GM23248 (cell line): ENCODE results near the gene SEMA6C. TPM values are rescaled to one million over a fixed set of nuclear protein-coding genes. Genes with fewer than 3 reads are reported as not detected.

ENCODE experiments used
- DNase-seq: peaks from one replicate; pipeline ENCODE4 v3.0.0-alpha.2; 2015
- H2AFZ ChIP-seq: fragments of 200-600 bp; sonication (generic); 2 replicates; pipeline ENCODE4 v1.6.1; 2016; ENCODE audit warnings: antibody characterized with exemption
- H3F3A ChIP-seq: fragments of 200-600 bp; sonication (generic); 2 replicates; pipeline ENCODE4 v1.6.1; 2016; ENCODE audit warnings: mild to moderate bottlenecking, antibody characterized with exemption, mixed run types; ENCODE audit not compliant: insufficient read depth
- H3K27ac ChIP-seq: fragments of 200-600 bp; sonication (generic); 2 replicates; pipeline ENCODE4 v1.5.1; 2016; ENCODE audit warnings: mild to moderate bottlenecking
- H3K27me3 ChIP-seq: fragments of 200-600 bp; sonication (generic); replicated peaks from 2 replicates; pipeline ENCODE4 v1.6.1; 2016; ENCODE audit warnings: mild to moderate bottlenecking; ENCODE audit not compliant: insufficient read depth
- H3K36me3 ChIP-seq: fragments of 200-600 bp; sonication (generic); 2 replicates; pipeline ENCODE4 v1.6.1; 2016; ENCODE audit warnings: low read depth, mild to moderate bottlenecking
- H3K4me1 ChIP-seq: fragments of 200-600 bp; sonication (generic); 2 replicates; pipeline ENCODE4 v1.6.1; 2016; ENCODE audit warnings: mild to moderate bottlenecking; ENCODE audit not compliant: insufficient read depth
- H3K4me2 ChIP-seq: fragments of 200-600 bp; sonication (generic); one replicate; pipeline ENCODE4 v1.6.1; 2016; ENCODE audit warnings: mild to moderate bottlenecking; ENCODE audit not compliant: unreplicated experiment
- H3K4me3 ChIP-seq: fragments of 200-600 bp; sonication (generic); 2 replicates; pipeline ENCODE4 v1.5.1; 2016; ENCODE audit warnings: mild to moderate bottlenecking
- H3K79me2 ChIP-seq: fragments of 200-600 bp; sonication (generic); 2 replicates; pipeline ENCODE4 v1.6.1; 2016; ENCODE audit warnings: mild to moderate bottlenecking; ENCODE audit not compliant: insufficient read depth
- H3K9ac ChIP-seq: fragments of 200-600 bp; sonication (generic); 2 replicates; pipeline ENCODE4 v1.6.1; 2016; ENCODE audit warnings: mild to moderate bottlenecking
- H3K9me2 ChIP-seq: fragments of 200-600 bp; sonication (generic); 2 replicates; pipeline ENCODE4 v1.6.1; 2016; ENCODE audit warnings: mixed run types, mild to moderate bottlenecking, moderate library complexity; ENCODE audit not compliant: insufficient read depth
- H3K9me3 ChIP-seq: fragments of 200-600 bp; sonication (generic); one replicate; pipeline ENCODE4 v1.6.1; 2017; ENCODE audit warnings: low read depth
- H4K20me1 ChIP-seq: fragments of 200-600 bp; sonication (generic); 2 replicates; pipeline ENCODE4 v1.6.0; 2016; ENCODE audit not compliant: insufficient read depth
- EZH2 ChIP-seq: fragments of 200-600 bp; sonication (generic); IDR thresholded peaks from 2 replicates; pipeline ENCODE4 v1.6.1; 2018; ENCODE audit warnings: antibody characterized with exemption, mild to moderate bottlenecking; ENCODE audit not compliant: insufficient read depth, poor library complexity, severe bottlenecking
- EZH2phosphoT487 ChIP-seq: fragments of 200-600 bp; sonication (generic); IDR thresholded peaks from 2 replicates; pipeline ENCODE4 v1.6.1; 2018; ENCODE audit warnings: antibody characterized with exemption, moderate library complexity, mild to moderate bottlenecking, low read depth; ENCODE audit not compliant: insufficient read depth
- WGBS, 2 experiments: methylation state at CpG; one replicate each; pipeline ENCODE4 v1.1.6; 2015 to 2017; ENCODE audit warnings: low lambda C conversion rate in 2 of 2, low coverage in 1 of 2; ENCODE audit errors: missing lambda C conversion rate in 2 of 2; 5-methylcytosine and 5-hydroxymethylcytosine counted together
- in situ Hi-C: fragments of 300-500 bp; cut with MboI; formaldehyde crosslinking; loops from 2 replicates; pipeline ENCODE4 v1.15.0; 2020
- polyA plus RNA-seq: library from polyadenylated mRNA; unstranded; fragments of >200 nt; fragmentation: Nextera tagmentation; extraction: Ambion mirVana; gene quantifications from 2 replicates; pipeline ENCODE4 v1.2.1, GENCODE V29; 2016
- total RNA-seq: library from RNA; depleted of rRNA; stranded (reverse); fragments of >200 nt; shearing (Covaris generic); gene quantifications from 2 replicates; pipeline ENCODE4 v1.2.3, GENCODE V29; 2014

Gene SEMA6C
- total and polyA plus RNA-seq, 2 experiments from 2014 or later = 1.1 to 3.8 TPM

GRCh38 chr1:151175041-151175741 is 28.8 kb upstream of the SEMA6C start:
- Histone ChIP-seq H2AFZ (no peak overlapping the region), H3K27me3 (no peaks in the 10 kb centered on the region), H3K4me3 (no peak overlapping the region), H3K27ac (no peak overlapping the region), H3K9ac (no peak overlapping the region), H3K4me2 (no peak overlapping the region), H3K9me2 (no peaks in the 10 kb centered on the region), H3K4me1 (0 out of 2 replicates have a peak, but pooled peaks cover 3% of the 10 kb centered on the region), H3K9me3 (no peaks in the 10 kb centered on the region), H3F3A (peaks cover 14% of the 10 kb centered on the region; the same call in 1 of the 2 replicates), H3K36me3 (peaks cover 4% of the 10 kb centered on the region; the same call in 1 of the 2 replicates), H3K79me2 (no peaks in the 10 kb centered on the region), H4K20me1 (no peaks in the 10 kb centered on the region)
- WGBS, 2 experiments = 58 to 59% methylated on average over 6 of the region's 6 CpGs
- TF ChIP-seq EZH2phosphoT487 = no peak
- no peak for TF ChIP-seq EZH2
- in situ Hi-C loops = no loop called here
- DNase-seq = peak; percentile 7

DNA sequence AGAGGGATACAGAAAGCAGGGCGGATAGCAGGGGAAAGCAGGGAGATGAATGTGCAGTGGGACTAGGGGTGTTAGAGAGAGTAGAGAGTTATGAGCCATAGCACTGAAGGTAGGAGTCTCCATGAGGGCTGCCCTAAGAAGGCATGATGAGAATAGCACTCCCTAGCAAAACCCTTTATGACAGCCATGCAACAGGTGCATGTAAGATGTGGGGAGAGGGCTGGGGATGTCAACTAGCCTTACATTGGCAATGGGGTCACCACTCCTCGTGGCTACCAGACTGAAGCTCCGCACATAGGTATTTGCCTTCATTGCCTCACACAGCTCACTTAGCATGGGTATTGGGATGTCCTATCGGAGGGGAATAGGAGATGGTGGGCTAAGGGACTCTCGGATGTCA is 24.8 kb upstream of the SEMA6C start:
- Histone ChIP-seq H3K9ac (no peak overlapping the region), H3K27ac (no peak overlapping the region), H3F3A (peaks cover 20% of the 10 kb centered on the region), H3K4me2 (no peak overlapping the region), H3K27me3 (no peaks in the 10 kb centered on the region), H3K36me3 (peaks cover 13% of the 10 kb centered on the region; the same call in 1 of the 2 replicates), H3K9me3 (no peaks in the 10 kb centered on the region), H3K79me2 (peaks cover 25% of the 10 kb centered on the region), H4K20me1 (no peaks in the 10 kb centered on the region), H2AFZ (no peak overlapping the region), H3K9me2 (no peaks in the 10 kb centered on the region), H3K4me1 (peaks cover 14% of the 10 kb centered on the region), H3K4me3 (no peak overlapping the region)
- no peak for TF ChIP-seq EZH2
- no peak for TF ChIP-seq EZH2phosphoT487
- in situ Hi-C loops = no loop called here
- WGBS, 2 experiments = 74 to 84% methylated on average over 5 of the region's 5 CpGs
- DNase-seq = no peak

DNA sequence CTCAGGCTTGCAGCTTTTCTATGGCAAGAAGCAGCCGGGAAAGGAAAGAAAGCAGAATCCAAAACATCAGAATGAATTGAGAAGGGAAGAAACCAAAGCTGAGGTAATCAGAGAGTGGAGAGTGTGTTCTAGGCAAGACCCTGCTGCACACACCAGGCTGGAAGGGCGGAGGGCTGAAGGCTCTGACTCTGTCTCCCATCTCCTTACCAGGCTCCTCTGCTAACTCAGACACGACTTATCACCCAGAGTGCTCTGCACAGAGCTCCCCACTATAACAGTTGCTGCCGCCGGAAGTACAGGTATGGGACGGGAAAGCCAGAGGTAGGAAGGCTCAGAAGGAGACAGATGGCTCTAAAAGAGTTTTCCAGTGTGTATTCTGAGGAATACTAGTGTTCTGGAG is 20.7 kb upstream of the SEMA6C start:
- Histone ChIP-seq H3K4me1 (peaks cover 21% of the 10 kb centered on the region), H2AFZ (0 out of 2 replicates have a peak overlapping the region, but pooled peaks have one; percentile 95), H3K4me2 (peak overlapping the region; percentile 92), H3K9me2 (no peaks in the 10 kb centered on the region), H3K4me3 (peak overlapping the region; percentile 90), H4K20me1 (no peaks in the 10 kb centered on the region), H3K79me2 (peaks cover 57% of the 10 kb centered on the region), H3K27ac (peak overlapping the region; percentile 81), H3K27me3 (no peaks in the 10 kb centered on the region), H3K9ac (peak overlapping the region; percentile 93), H3K9me3 (no peaks in the 10 kb centered on the region), H3K36me3 (peaks cover 11% of the 10 kb centered on the region; the same call in 1 of the 2 replicates), H3F3A (peaks cover 15% of the 10 kb centered on the region)
- DNase-seq = no peak
- TF ChIP-seq EZH2 (no peak), EZH2phosphoT487 (no peak)
- in situ Hi-C loops = no loop called here
- WGBS, 2 experiments = 81 to 85% methylated on average over 6 of the region's 6 CpGs

GRCh38 chr1:151166505-151166956 is 20.1 kb upstream of the SEMA6C start:
- H4K20me1 ChIP-seq = no peaks in the 10 kb centered on the region
- in situ Hi-C loops = no loop called here
- DNase-seq = peak; percentile 90
- H3K27me3 ChIP-seq = no peaks in the 10 kb centered on the region
- peaks cover 20% of the 10 kb centered on the region for H3K4me1 ChIP-seq
- peak overlapping the region; percentile 92 for H3K4me2 ChIP-seq
- 6 to 8% methylated on average over 15 of the region's 15 CpGs for WGBS, 2 experiments
- H3K79me2 ChIP-seq = peaks cover 57% of the 10 kb centered on the region
- H2AFZ ChIP-seq = peak overlapping the region; percentile 95
- no peak for TF ChIP-seq EZH2
- TF ChIP-seq EZH2phosphoT487 = no peak
- H3K27ac ChIP-seq = peak overlapping the region; percentile 81
- peak overlapping the region; percentile 93 for H3K9ac ChIP-seq
- H3K36me3 ChIP-seq = peaks cover 14% of the 10 kb centered on the region; the same call in 1 of the 2 replicates
- no peaks in the 10 kb centered on the region for H3K9me2 ChIP-seq
- H3K4me3 ChIP-seq = peak overlapping the region; percentile 90
- no peaks in the 10 kb centered on the region for H3K9me3 ChIP-seq
- peaks cover 14% of the 10 kb centered on the region for H3F3A ChIP-seq
